SU-DHL-6 (cell line): Measurements from ENCODE around the gene MRM2.

ENCODE experiments used
- EZH2phosphoT487 ChIP-seq: fragments of 200-600 bp; sonication (generic), shearing (Covaris generic); conservative IDR thresholded peaks from 2 replicates; pipeline ENCODE4 v1.6.1; 2018; ENCODE audit warnings: mild to moderate bottlenecking, antibody characterized with exemption, low read length, moderate library complexity, mixed read lengths
- TF ChIP-seq, protein P1 (sequence below): fragments of 200-600 bp; sonication (generic); IDR thresholded peaks from one replicate; pipeline ENCODE4 v1.5.1; 2017; ENCODE audit warnings: antibody characterized with exemption, mild to moderate bottlenecking, low read length, moderate library complexity; ENCODE audit not compliant: insufficient read depth, poor library complexity, severe bottlenecking

DNA sequence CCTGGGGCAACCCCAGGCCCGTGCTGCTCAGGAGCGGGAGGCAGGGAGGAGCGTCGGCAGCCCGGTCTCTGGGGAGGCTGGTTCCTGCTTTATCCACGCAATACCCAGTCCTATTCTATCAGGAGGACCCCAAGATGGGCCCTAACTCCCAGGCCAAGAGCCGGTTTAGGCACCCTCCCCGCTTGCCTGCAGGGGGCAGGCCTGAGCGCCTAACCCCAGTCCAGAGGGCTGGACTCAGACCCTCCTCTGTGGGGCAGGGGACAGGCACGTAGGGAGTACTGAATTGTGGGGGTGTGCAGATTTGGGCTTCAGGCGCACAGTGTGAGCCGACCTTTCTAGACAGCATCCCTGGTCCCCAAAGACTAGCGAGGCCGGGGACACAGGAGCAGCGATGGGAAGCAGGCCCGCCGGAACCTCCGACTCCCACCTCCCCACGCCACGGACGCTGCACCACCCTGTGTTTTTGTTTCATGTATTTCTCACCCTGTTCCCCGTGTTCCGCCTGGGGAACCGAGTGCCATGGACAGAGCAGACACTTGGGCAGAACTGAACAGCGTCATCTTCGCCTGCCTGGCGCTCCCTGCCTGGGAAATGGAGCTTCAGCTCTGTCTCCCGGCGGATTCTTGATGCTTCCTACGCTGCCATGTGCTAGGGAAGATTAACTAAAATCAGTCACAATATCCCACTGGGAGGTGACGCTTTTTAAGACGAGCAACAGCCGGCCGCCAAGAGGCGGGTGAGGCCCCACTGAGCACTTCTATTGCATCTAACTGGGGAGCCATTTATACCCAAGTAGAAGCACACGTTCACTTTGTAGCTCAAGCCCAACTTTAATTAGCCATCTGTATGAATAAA is 5.4 kb upstream of the MRM2 start:
- TF ChIP-seq, protein P1, sequence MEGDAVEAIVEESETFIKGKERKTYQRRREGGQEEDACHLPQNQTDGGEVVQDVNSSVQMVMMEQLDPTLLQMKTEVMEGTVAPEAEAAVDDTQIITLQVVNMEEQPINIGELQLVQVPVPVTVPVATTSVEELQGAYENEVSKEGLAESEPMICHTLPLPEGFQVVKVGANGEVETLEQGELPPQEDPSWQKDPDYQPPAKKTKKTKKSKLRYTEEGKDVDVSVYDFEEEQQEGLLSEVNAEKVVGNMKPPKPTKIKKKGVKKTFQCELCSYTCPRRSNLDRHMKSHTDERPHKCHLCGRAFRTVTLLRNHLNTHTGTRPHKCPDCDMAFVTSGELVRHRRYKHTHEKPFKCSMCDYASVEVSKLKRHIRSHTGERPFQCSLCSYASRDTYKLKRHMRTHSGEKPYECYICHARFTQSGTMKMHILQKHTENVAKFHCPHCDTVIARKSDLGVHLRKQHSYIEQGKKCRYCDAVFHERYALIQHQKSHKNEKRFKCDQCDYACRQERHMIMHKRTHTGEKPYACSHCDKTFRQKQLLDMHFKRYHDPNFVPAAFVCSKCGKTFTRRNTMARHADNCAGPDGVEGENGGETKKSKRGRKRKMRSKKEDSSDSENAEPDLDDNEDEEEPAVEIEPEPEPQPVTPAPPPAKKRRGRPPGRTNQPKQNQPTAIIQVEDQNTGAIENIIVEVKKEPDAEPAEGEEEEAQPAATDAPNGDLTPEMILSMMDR: peak; percentile 94
- TF ChIP-seq EZH2phosphoT487: no peak
